Measurements from ENCODE around the gene ICOSLG.
"Not testable (repeated sequence)": the region's sequence is repeated elsewhere in the genome, so short reads cannot be mapped to it uniquely, and the experiment has no call there.

ICOSLG gene

DNA sequence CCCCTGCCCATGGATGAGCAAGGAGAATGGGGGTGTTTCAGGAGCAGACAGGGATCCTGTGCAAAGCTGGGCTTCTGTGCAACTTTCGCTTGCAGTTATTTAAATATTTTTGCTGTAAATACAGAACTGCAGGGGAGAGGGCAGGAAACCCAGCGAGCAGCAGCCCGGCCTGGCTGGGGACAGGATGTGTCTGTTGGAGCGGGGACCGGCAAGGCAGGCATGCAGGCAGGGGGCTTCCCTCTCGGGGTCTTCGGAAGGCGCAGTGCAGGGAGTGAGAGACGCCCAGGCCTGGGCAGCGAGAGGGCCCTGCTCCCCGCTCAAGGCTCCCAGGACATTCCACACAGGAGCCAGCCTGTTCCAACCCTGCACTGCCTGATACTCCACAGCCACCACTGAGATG, 43.2 kb upstream of the ICOSLG start:
- TF ChIP-seq CTCF (IDR thresholded peaks at IDR 0.05) = no peak
- Histone ChIP-seq H3K27ac (no peak overlapping the region), H3K4me3 (no peak overlapping the region)
- no peak for DNase-seq (ENCODE audit: low spot score)

GRCh38 chr21:44283211-44283785, 42.6 kb upstream of the ICOSLG start:
- H3K4me3 ChIP-seq; DNase-seq (ENCODE audit: low spot score); H3K27ac ChIP-seq: not testable (repeated sequence)

DNA sequence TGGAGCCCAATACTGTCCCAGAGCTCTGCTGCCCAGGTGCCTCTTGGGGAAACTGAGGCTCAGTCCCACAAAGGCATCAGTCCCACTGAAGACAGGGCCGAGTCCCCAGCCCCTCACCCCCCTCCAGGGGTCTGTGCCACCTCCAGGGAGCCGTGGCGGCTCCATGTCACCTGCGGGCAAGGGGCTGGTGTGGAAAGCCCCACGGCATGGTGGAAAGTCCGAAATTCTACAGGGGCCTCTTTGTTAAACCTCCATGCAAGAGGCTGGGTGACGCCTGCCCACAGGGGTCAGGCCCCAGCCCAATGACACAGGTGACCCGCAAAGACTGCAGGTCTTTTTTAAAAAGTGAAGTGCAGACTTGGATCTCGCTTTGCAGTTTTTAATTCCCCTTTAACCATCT, 41.6 kb upstream of the ICOSLG start:
- Histone ChIP-seq H3K27ac (no peak overlapping the region), H3K4me3 (no peak overlapping the region)
- no peak for TF ChIP-seq CTCF (IDR thresholded peaks at IDR 0.05)
- no peak for DNase-seq (ENCODE audit: low spot score)

DNA sequence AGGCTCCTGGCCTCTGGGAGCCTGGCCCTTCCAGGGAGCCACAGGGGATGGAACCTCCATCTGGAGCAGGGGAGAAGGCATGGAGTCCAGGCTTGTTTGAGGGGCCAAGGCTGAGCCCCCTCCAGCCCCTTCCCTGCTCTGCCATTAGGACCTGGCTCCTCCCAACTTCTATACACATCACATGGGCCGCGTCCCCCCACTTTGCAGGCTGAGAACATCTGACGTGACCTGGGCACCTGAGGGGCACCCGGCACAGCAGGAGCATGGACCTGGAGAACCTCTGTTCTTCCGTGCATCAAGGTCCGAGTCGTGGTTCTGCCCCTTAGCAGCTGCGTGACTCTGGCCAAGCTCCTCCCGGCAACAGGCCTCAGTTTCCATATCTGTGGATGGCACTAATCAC, 41.1 kb upstream of the ICOSLG start:
- Histone ChIP-seq H3K27ac (no peak overlapping the region), H3K4me3 (no peak overlapping the region)
- no peak for DNase-seq (ENCODE audit: low spot score)
- no peak for TF ChIP-seq CTCF (IDR thresholded peaks at IDR 0.05)

DNA sequence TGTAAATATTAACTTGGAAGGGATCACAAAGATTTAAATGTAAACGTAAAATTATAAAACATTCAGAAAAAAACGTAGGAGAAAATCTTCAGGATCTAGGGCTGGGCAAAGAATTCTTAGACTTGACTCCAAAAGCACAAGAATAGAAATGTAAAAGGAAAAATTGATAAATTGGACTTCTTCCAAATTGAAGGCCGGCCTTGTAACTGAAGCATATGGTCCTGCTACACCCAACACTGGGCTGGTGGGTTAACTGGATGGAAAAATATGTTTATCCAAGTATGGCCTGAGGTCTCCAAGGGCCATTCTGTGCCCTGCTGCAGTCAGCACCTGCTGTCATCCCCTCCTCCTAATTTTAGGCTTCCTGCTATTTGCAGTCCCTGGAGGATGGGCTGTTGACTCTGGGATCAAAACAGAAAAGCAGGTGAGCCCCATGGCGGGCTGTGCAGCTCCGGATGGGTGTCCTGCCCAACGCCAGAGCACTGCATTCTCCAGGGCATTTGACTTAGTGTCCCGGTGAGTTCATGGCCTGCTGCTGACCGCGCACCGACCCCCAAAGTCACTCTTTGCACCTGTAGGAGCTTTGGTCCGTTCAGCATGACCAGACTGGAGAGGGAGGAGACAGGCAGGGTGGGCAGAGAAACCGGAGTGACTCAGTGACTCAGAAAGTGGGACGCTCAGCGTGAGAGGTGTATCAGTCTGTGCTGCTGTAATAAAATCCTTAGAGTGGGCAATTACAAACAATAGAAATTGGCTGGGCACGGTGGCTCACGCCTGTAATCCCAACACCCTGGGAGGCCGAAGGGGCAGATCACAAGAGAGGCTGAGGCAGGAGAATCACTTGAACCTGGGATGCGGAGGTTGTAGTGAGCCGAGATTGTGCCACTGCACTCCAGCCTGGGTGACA, 38.9 kb upstream of the ICOSLG start:
- no peak for DNase-seq (ENCODE audit: low spot score)
- Histone ChIP-seq H3K4me3 (no peak overlapping the region), H3K27ac (no peak overlapping the region)
- no peak for TF ChIP-seq CTCF (IDR thresholded peaks at IDR 0.05)

DNA sequence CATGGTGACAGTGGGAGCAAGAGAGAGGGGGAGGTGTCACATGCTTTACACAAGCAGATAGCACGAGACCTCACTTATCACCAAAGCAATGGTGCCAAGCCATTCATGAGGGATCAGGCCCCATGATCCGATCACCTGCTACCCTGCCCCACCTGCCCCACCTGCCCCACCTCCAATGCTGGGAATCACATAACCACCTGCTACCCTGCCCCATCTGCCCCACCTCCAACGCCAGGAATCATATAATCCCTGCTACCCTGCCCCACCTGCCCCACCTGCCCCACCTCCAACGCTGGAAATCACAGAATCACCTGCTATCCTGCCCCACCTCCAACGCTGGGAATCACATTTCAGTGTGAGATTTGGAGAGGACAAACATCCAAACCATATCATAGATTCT, 34.3 kb upstream of the ICOSLG start:
- no peak for DNase-seq (ENCODE audit: low spot score)
- TF ChIP-seq CTCF (IDR thresholded peaks at IDR 0.05) = no peak
- H3K27ac ChIP-seq = no peak overlapping the region
- no peak overlapping the region for H3K4me3 ChIP-seq

GRCh38 chr21:44273046-44273445, 32.3 kb upstream of the ICOSLG start:
- TF ChIP-seq CTCF (IDR thresholded peaks at IDR 0.05) = no peak
- no peak overlapping the region for H3K27ac ChIP-seq
- H3K4me3 ChIP-seq = no peak overlapping the region
- DNase-seq (ENCODE audit: low spot score) = no peak
